GM15510 (cell line): Measurements from ENCODE around the gene ITSN1.

ENCODE experiments used
- POLR2A ChIP-seq: IDR thresholded peaks from 3 replicates; pipeline ENCODE4 v1.6.1; 2011; ENCODE audit warnings: borderline replicate concordance; ENCODE audit not compliant: insufficient read length; ENCODE audit errors: extremely low read depth

Gene ITSN1

GRCh38 chr21:33859373-33860102, 217.2 kb downstream of the ITSN1 start:
- no peak for TF ChIP-seq POLR2A

DNA sequence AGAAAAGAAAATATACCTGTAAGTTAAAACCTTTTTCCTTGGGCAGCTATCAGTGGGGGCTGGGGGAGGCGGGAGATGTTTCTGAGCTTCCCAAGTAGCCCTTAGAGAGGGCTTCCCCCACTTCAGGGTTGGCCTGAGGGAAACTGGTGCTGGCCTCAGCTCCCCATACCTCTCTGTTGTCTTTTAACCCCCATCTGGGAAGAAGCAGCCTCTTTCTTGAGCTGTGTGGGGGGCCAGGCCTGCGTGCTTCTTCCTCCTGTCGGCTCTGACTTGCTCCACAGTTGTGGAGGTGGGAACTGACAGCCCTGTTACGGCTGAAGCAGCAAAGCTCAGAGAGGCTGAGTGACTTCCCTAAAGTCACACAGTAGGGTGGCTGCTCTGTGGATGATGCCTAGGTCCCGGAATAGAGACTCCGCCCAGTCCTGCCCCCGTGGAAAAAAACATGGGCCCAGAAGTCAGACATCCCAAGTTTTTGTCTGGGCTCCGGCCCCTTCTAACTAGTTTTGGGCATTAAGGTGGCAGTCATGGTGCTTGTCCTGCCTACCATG, 218.1 kb downstream of the ITSN1 start:
- TF ChIP-seq POLR2A = no peak

GRCh38 chr21:33861125-33861524, 218.8 kb downstream of the ITSN1 start:
- no peak for TF ChIP-seq POLR2A

DNA sequence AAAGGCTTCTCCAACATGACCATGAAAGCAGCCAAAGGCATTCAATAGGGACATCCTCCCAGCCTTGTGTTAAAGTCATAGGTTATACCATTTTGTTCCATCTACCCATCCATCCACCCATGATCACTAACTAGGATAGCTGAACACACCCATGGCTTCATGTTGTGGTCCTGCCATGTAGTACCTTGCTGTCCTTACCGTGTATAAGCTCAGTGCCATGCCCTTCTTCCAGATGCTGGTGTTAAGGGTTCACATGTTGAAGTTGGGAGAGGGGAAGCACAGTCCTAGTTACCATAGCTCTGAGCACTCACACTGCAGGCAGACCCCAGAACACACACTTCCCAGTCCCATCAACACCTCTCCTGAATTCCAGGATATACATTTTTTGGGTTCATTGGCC, 221.8 kb downstream of the ITSN1 start:
- no peak for TF ChIP-seq POLR2A

GRCh38 chr21:33865176-33865575, 222.9 kb downstream of the ITSN1 start:
- no peak for TF ChIP-seq POLR2A

DNA sequence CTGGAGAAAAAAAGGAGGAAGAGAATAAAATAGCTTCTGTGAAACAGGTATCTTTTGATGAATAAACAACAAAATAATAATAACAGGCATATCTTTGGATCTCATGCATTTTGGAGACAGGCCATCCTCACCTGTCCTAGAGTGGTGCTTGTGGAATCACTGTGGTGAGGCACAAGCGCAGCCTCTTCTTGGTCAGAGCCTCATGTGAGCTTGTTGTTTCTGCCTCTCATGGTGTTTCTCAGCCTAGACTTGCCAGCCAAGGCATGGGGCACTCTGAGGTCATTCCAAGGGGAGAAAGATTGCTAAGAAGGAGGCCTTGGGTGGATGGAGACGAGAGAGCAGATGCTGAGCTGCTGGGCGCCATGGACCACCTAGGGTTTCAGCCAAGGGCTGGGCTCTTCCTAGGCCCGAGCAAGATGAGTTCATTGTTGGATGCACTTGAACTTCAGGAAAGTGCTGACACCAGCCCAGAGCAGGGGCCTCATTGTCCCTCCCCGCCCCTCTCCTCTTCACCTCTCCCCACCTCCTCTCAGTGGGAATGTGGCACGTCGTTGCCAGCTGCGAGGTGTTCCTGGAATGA, 223.8 kb downstream of the ITSN1 start:
- no peak for TF ChIP-seq POLR2A

GRCh38 chr21:33866826-33867225, 224.5 kb downstream of the ITSN1 start:
- no peak for TF ChIP-seq POLR2A

DNA sequence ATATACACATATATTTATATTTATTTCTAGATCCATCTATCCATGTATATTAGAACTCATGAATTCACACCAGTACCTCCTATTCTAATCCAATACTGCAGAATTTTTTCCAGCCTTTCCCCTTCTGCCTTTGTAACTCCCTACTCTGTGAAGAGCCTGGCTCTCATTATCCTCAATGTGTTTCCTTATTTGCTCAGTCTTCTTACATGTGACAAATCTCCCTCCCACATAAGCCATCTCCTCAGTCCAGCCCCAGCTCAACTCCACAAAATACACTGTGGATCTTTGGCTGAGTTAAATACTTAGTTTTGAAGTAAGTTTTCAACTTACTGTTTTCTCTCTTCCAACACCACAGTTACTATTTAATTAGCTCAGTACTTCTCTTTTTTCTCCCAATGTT, 227.6 kb downstream of the ITSN1 start:
- TF ChIP-seq POLR2A = no peak

DNA sequence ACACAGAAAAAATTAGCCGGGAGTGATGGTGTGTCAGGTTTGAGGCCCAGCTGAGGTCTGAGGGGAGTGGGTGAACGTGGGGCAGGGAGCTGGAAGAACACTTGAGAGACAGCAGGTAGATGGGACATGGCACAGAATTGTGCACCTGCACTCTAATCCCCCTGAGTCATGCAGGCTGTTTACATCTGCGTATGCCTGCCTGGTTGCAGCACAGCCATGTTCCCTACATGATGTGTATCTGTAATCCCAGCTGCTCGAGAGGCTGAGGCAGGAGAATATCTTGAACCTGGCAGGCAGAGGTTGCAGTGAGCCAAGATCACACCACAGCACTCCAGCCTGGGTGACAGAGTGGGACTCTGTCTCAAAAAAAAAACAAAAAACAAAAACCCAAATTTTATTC, 228.5 kb downstream of the ITSN1 start:
- TF ChIP-seq POLR2A = no peak

GRCh38 chr21:33871171-33871570, 228.9 kb downstream of the ITSN1 start:
- TF ChIP-seq POLR2A = no peak

GRCh38 chr21:33872881-33873515, 230.7 kb downstream of the ITSN1 start:
- no peak for TF ChIP-seq POLR2A

GRCh38 chr21:33874161-33874560, 231.9 kb downstream of the ITSN1 start:
- TF ChIP-seq POLR2A = no peak

GRCh38 chr21:33875026-33875695, 232.9 kb downstream of the ITSN1 start:
- TF ChIP-seq POLR2A = no peak

GRCh38 chr21:33878824-33879223, 236.5 kb downstream of the ITSN1 start:
- no peak for TF ChIP-seq POLR2A

GRCh38 chr21:33880626-33881025, 238.3 kb downstream of the ITSN1 start:
- TF ChIP-seq POLR2A = no peak
